ENCODE data around the gene ESYT3. TPM values are rescaled to one million over a fixed set of nuclear protein-coding genes. Genes with fewer than 3 reads are reported as not detected.

Gene ESYT3
- polyA plus RNA-seq, 3 donors: not detected

GRCh38 chr3:138497851-138498250 lies 63.4 kb downstream of the ESYT3 start:
- H3K27ac Mint-ChIP-seq: no peak overlapping the region
- no peak for TF ChIP-seq CTCF (IDR thresholded peaks at IDR 0.05)

GRCh38 chr3:138498991-138499390 lies 64.6 kb downstream of the ESYT3 start:
- Histone ChIP-seq H3K9me3 (replicated peaks in 1 of 2; ENCODE audit: control insufficient read depth in 1 of 2, insufficient read depth in 1 of 2, low read length in 2 of 2) (no peaks in the 10 kb centered on the region), H3K36me3 (replicated peaks in 1 of 2; ENCODE audit: control insufficient read depth in 1 of 2, insufficient read depth in 2 of 2, low read length in 2 of 2) (no peaks in the 10 kb centered on the region), H3K4me1 (ENCODE audit: control insufficient read depth in 1 of 2, insufficient read depth in 2 of 2, low read length in 2 of 2) (peaks cover 14 to 21% of the 10 kb centered on the region in 2 donors), H3K9ac (ENCODE audit: insufficient read depth, low read length, poor library complexity, severe bottlenecking) (no peak overlapping the region), H2AFZ (ENCODE audit: insufficient read depth, low read depth, low read length, poor library complexity, severe bottlenecking) (no peak overlapping the region), H4K20me1 (ENCODE audit: insufficient read depth, low read length) (no peaks in the 10 kb centered on the region), H3K27me3 (ENCODE audit: control insufficient read depth in 2 of 2, insufficient read depth in 2 of 2, low read length in 2 of 2) (no peaks in the 10 kb centered on the region), H3K4me2 (replicated peaks; ENCODE audit: extremely low read depth, low read length, poor library complexity, severe bottlenecking) (no peak overlapping the region), H3K27ac (ENCODE audit: low read depth in 1 of 2, low read length in 2 of 2) (no peak overlapping the region), H3K79me2 (ENCODE audit: insufficient read depth, low read length) (no peaks in the 10 kb centered on the region), H3K4me3 (replicated peaks in 1 of 3; ENCODE audit: low read depth in 2 of 3, low read length in 3 of 3) (no peak overlapping the region)
- Mint-ChIP-seq H3K27ac (no peak overlapping the region), H3K36me3 (peaks cover 0 to 2% of the 10 kb centered on the region in 2 donors), H3K27me3 (ENCODE audit: low read depth in 3 of 3) (no peaks in the 10 kb centered on the region), H3K4me3 (no peak overlapping the region), H3K9me3 (peaks cover 0 to 3% (median 0%) of the 10 kb centered on the region in 7 donors), H3K4me1 (peaks cover 22% of the 10 kb centered on the region)
- TF ChIP-seq CTCF (IDR thresholded peaks at IDR 0.05): no peak
- no peak for DNase-seq
- intact Hi-C loops (cut with micrococcal nuclease): no loop called here

More at GRCh38 chr3:138497851-138498250, 63.4 kb downstream of the ESYT3 start:
- no peak for DNase-seq
- no peaks in the 10 kb centered on the region for H3K9me3 ChIP-seq (replicated peaks in 1 of 2; ENCODE audit: control insufficient read depth in 1 of 2, insufficient read depth in 1 of 2, low read length in 2 of 2)
- peaks cover 25 to 33% of the 10 kb centered on the region in 2 donors for H3K4me1 ChIP-seq (ENCODE audit: control insufficient read depth in 1 of 2, insufficient read depth in 2 of 2, low read length in 2 of 2)
- H3K9me3 Mint-ChIP-seq: peaks cover 0 to 6% (median 0%) of the 10 kb centered on the region in 7 donors
- H3K4me3 ChIP-seq (replicated peaks in 1 of 3; ENCODE audit: low read depth in 2 of 3, low read length in 3 of 3): no peak overlapping the region
- H3K79me2 ChIP-seq (ENCODE audit: insufficient read depth, low read length): no peaks in the 10 kb centered on the region
- no peaks in the 10 kb centered on the region for H3K36me3 ChIP-seq (replicated peaks in 1 of 2; ENCODE audit: control insufficient read depth in 1 of 2, insufficient read depth in 2 of 2, low read length in 2 of 2)
- no peaks in the 10 kb centered on the region for H3K27me3 Mint-ChIP-seq (ENCODE audit: low read depth in 3 of 3)
- H3K4me1 Mint-ChIP-seq: peaks cover 33% of the 10 kb centered on the region
- peaks cover 0 to 2% of the 10 kb centered on the region in 2 donors for H3K36me3 Mint-ChIP-seq
- no peak overlapping the region for H3K4me2 ChIP-seq (replicated peaks; ENCODE audit: extremely low read depth, low read length, poor library complexity, severe bottlenecking)
- no peak overlapping the region for H2AFZ ChIP-seq (ENCODE audit: insufficient read depth, low read depth, low read length, poor library complexity, severe bottlenecking)
- WGBS (ENCODE audit: insufficient coverage): no CpG with 5 or more reads among the region's 1 CpG
- H3K27me3 ChIP-seq (ENCODE audit: control insufficient read depth in 2 of 2, insufficient read depth in 2 of 2, low read length in 2 of 2): no peaks in the 10 kb centered on the region
- no peak overlapping the region for H3K4me3 Mint-ChIP-seq
- H3K27ac ChIP-seq (ENCODE audit: low read depth in 1 of 2, low read length in 2 of 2): no peak overlapping the region
- no peak overlapping the region for H3K9ac ChIP-seq (ENCODE audit: insufficient read depth, low read length, poor library complexity, severe bottlenecking)
- no peaks in the 10 kb centered on the region for H4K20me1 ChIP-seq (ENCODE audit: insufficient read depth, low read length)
- intact Hi-C loops (cut with micrococcal nuclease): no loop called here

Measured in CD14-positive monocyte (primary cell).